ENCODE measurements around the gene FRAS1. TPM values are rescaled to one million over a fixed set of nuclear protein-coding genes. Genes with fewer than 3 reads are reported as not detected.

FRAS1 gene
- total RNA-seq, 4 donors from 2014 or later: 3.4 to 11.7 (median 4.2) TPM

GRCh38 chr4:78478523-78478922 is 421.4 kb downstream of the FRAS1 start:
- H3K27me3 ChIP-seq: no peaks in the 10 kb centered on the region
- no peak for ATAC-seq
- TF ChIP-seq POLR2A (IDR thresholded peaks at IDR 0.05) (no peak), CTCF (IDR thresholded peaks at IDR 0.05) (no peak), EP300 (IDR thresholded peaks at IDR 0.05) (no peak), POLR2AphosphoS5 (IDR thresholded peaks at IDR 0.05) (no peak)

GRCh38 chr4:78480286-78480685 is 423.2 kb downstream of the FRAS1 start:
- H3K27ac ChIP-seq: no peak overlapping the region
- no peak for ATAC-seq
- peaks cover 0 to 3% of the 10 kb centered on the region in 2 donors for H3K36me3 ChIP-seq
- H3K9me3 ChIP-seq: no peaks in the 10 kb centered on the region
- no peak for TF ChIP-seq POLR2A (IDR thresholded peaks at IDR 0.05)
- TF ChIP-seq POLR2AphosphoS5 (IDR thresholded peaks at IDR 0.05): no peak
- no peak for TF ChIP-seq CTCF (IDR thresholded peaks at IDR 0.05)
- TF ChIP-seq EP300 (IDR thresholded peaks at IDR 0.05): no peak
- no peaks in the 10 kb centered on the region for H3K4me1 ChIP-seq
- H3K27me3 ChIP-seq: no peaks in the 10 kb centered on the region
- WGBS, 2 donors (ENCODE audit: low coverage in 1 of 2): 100% methylated on average over 1 of the region's 1 CpG; no CpG with 5 or more reads in 1 of the 2 donors
- no peak overlapping the region for H3K4me3 ChIP-seq

More at GRCh38 chr4:78478523-78478922, 421.4 kb downstream of the FRAS1 start:
- Histone ChIP-seq H3K4me1 (no peaks in the 10 kb centered on the region), H3K27ac (no peak overlapping the region), H3K4me3 (no peak overlapping the region), H3K36me3 (peaks cover 0 to 3% of the 10 kb centered on the region in 2 donors), H3K9me3 (no peaks in the 10 kb centered on the region)

- TF ChIP-seq POLR2A (IDR thresholded peaks at IDR 0.05) (no peak), CTCF (IDR thresholded peaks at IDR 0.05) (no peak), POLR2AphosphoS5 (IDR thresholded peaks at IDR 0.05) (no peak), EP300 (IDR thresholded peaks at IDR 0.05) (no peak)
- no peaks in the 10 kb centered on the region for H3K9me3 ChIP-seq
- H3K36me3 ChIP-seq: no peaks in the 10 kb centered on the region
- no peaks in the 10 kb centered on the region for H3K4me1 ChIP-seq
- peak; percentile 65 for ATAC-seq
- H3K27ac ChIP-seq: no peak overlapping the region
- 79 to 100% methylated on average over 1 of the region's 1 CpG for WGBS, 2 donors (ENCODE audit: low coverage in 1 of 2)
- H3K27me3 ChIP-seq: no peaks in the 10 kb centered on the region
- H3K4me3 ChIP-seq: no peak overlapping the region
Measured at GRCh38 chr4:78481180-78481579, 424.1 kb downstream of the FRAS1 start.

DNA sequence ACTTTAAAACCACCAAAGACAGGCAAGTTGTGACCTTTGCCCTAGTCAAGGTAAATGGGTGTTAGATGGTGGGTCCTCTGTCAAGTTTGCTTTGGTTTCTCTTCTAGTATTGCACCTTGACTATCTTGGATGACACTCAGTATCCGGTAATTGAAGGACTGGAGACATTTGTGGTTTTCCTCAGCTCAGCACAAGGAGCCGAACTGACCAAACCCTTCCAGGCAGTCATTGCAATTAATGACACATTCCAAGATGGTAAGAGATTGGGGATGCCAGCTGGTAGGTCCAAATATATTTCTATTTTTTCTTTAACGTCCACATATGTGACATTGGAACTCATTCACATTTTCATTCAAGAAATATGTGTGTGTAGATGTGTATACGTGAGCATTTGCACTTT is 425.2 kb downstream of the FRAS1 start:
- no peak overlapping the region for H3K4me3 ChIP-seq
- TF ChIP-seq CTCF (IDR thresholded peaks at IDR 0.05): no peak
- TF ChIP-seq EP300 (IDR thresholded peaks at IDR 0.05): no peak
- TF ChIP-seq POLR2A (IDR thresholded peaks at IDR 0.05): no peak
- TF ChIP-seq POLR2AphosphoS5 (IDR thresholded peaks at IDR 0.05): no peak
- H3K4me1 ChIP-seq: no peaks in the 10 kb centered on the region
- no peak overlapping the region for H3K27ac ChIP-seq
- no peak for ATAC-seq
- H3K9me3 ChIP-seq: no peaks in the 10 kb centered on the region
- no peaks in the 10 kb centered on the region for H3K36me3 ChIP-seq
- H3K27me3 ChIP-seq: no peaks in the 10 kb centered on the region
- WGBS, 2 donors (ENCODE audit: low coverage in 1 of 2): 79 to 85% methylated on average over 2 to 4 of the region's 4 CpGs

- WGBS, 2 donors (ENCODE audit: low coverage in 1 of 2): 75 to 83% methylated on average over 2 of the region's 2 CpGs
- H3K4me1 ChIP-seq: no peaks in the 10 kb centered on the region
- no peaks in the 10 kb centered on the region for H3K9me3 ChIP-seq
- no peaks in the 10 kb centered on the region for H3K36me3 ChIP-seq
- TF ChIP-seq EP300 (IDR thresholded peaks at IDR 0.05): no peak
- TF ChIP-seq POLR2A (IDR thresholded peaks at IDR 0.05): no peak
- no peak for TF ChIP-seq POLR2AphosphoS5 (IDR thresholded peaks at IDR 0.05)
- TF ChIP-seq CTCF (IDR thresholded peaks at IDR 0.05): no peak
- H3K27ac ChIP-seq: no peak overlapping the region
- ATAC-seq: no peak
- H3K27me3 ChIP-seq: no peaks in the 10 kb centered on the region
- H3K4me3 ChIP-seq: no peak overlapping the region
Measured at GRCh38 chr4:78483811-78484210, 426.7 kb downstream of the FRAS1 start.
